ENCODE data around the gene VRK1. TPM values are rescaled to one million over a fixed set of nuclear protein-coding genes. Genes with fewer than 3 reads are reported as not detected.
"Not testable (repeated sequence)": the region's sequence is repeated elsewhere in the genome, so short reads cannot be mapped to it uniquely, and the experiment has no call there.

The VRK1 gene
- total RNA-seq, 1 donor from 2014 or later: 24.1 TPM

DNA sequence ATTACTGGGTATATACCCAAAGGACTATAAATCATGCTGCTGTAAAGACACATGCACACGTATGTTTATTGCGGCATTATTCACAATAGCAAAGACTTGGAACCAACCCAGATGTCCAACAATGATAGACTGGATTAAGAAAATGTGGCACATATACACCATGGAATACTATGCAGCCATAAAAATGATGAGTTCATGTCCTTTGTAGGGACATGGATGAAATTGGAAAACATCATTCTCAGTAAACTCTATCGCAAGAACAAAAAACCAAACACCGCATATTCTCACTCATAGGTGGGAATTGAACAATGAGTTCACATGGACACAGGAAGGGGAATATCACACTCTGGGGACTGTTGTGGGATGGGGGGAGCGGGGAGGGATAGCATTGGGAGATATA is 86.8 kb downstream of the VRK1 start:
- DNase-seq (ENCODE audit: low spot score): not testable (repeated sequence)

DNA sequence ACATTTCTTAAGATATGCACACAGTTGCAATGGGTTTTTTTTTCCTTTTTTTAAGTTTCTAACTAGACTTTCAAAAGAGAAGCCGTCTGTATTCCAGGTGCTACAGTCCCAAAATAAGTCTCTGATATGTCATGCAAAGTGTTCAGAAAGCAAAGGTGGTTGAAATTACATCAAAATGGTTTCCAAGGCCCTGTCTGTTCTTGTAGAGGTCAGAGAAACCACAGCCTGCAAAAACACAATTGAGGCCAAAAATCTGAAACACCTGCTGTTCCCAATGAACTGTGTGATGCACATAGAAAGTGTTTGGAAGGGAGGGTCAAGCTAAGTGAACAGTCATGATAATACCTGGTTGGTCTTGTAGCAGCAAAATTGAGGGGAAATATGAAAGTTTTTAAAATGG is 91.0 kb downstream of the VRK1 start:
- no peak for DNase-seq (ENCODE audit: low spot score)

DNA sequence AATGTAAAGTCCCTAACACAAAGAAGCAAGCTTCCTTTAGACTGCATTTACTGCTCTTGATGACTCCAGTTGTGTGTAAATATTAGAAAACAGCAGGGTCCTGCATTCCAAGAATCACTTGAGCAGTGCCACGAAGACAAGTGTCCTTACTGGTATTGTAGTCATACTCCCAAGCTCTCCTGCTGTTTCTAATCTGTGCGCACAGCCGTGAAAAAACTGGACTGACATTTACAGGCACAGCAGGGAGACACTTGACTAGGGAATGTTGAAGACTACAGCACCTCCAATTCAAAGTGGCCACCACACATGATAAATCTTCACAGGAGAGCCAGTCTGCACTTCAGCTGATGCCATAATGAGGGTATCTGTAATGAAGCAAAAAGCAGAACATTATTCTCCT is 91.4 kb downstream of the VRK1 start:
- DNase-seq (ENCODE audit: low spot score): no peak

DNA sequence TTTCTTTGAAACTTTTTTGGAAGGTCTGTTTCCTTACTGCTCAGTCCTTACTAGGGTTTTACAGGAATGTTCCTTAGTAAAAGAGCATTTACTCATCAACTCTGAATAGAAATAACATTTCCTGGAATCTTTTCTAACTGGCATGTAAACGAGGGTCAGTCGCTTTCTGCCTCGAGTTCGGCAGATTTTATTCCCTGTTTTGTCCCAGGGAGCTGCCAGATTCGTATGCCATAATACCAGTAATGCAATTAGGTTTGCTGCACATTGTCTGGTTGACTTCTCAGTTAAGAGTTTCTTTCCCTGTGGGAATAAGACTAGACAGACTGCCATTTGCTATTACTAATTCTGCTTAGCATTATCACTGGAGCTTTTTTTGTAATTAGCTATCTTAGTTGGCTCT is 91.9 kb downstream of the VRK1 start:
- no peak for DNase-seq (ENCODE audit: low spot score)

DNA sequence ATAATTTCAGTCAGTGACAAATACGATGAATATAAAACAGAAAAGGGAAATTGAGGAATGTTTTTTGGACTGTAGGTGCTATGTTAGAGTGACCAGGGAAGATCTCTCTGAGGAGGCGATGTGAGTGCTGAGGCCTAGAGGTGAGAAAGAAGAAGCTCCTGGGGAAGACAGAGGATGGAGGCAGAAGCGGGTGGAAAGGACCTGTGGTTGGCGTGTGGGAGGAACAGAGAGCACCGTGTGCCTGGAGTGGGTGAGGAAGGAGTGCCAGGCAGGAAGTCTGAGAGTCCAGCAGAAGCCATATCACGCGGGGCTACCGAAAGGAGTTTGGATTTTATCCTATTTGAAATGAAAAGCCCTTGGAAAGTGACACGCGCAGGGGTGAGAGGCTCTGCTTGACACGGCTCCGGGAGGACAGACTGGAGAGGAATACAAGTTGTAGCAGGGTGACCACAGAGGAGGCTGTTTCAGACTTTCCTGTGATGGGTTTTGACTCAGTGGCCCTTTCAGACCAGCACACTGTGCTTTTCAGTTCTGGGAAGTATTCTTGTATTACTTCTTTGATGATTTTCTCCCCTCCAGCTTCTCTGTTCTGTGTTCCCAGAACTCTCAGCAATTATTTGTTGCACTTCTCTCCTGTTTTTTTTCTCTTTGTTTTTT is 96.9 kb downstream of the VRK1 start:
- no peak for DNase-seq (ENCODE audit: low spot score)

DNA sequence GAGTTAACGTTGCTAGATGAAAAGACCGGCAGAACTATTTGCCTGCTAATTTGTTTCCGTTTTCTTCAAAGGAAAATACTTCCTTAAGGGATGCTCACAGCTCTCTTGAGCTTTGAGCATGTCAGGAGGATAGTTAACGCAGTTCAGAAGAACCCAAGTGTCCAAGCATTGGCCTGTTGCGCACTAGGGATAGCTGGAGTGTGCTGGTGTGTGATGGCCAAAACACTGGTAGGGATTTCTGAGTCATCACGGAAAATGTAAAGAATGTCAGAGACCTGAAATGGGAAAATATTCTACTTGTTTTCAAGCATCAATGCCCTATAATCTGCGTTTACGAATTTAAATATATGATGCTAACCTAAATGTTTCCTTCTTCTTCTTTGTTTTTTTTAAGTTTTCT is 97.8 kb downstream of the VRK1 start:
- no peak for DNase-seq (ENCODE audit: low spot score)

DNA sequence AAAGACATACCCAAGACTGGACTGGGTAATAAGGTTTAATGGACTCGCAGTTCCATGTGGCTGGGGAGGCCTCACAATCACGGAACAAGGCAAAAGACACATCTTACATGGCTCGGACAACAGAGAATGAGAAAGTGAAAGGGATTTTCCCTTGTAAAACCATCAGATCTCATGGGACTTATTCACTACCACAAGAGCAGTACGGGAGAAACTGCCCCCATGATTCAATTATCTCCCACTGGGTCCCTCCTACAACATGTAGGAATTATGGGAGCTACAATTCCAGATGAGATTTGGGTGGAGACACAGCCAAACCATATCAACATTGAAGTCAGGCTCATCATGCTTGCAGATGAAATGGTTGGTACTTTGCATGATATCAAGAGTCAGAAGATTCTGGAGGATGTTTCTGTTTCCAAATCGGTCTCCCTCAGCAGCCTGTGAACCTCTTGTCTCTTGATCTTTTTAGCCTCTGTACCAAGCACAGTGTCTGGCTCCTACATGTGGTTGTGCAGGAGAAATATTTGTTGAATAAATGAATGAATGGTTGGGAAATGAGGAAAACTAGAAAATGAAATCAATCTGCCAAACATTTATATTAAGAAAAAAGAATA is 98.6 kb downstream of the VRK1 start:
- no peak for DNase-seq (ENCODE audit: low spot score)

DNA sequence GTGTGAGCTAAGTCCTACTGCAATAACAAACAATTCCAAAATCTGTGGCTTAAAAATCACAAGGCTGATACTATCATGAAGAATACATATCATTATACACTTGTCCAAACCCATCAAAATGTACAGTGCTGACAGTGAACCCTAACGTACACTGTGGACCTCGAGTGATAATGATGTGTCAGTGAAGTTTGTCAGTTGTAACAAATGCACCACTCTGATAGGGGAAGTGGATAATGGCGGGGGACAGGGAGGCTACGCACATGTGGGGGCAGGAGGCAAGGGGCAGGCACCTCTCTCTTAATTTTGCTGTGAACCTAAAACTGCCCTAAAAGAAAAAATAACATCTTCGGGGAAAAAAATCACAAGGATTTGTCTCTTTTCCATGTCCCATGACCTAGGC is 100.0 kb downstream of the VRK1 start:
- no peak for DNase-seq (ENCODE audit: low spot score)

DNA sequence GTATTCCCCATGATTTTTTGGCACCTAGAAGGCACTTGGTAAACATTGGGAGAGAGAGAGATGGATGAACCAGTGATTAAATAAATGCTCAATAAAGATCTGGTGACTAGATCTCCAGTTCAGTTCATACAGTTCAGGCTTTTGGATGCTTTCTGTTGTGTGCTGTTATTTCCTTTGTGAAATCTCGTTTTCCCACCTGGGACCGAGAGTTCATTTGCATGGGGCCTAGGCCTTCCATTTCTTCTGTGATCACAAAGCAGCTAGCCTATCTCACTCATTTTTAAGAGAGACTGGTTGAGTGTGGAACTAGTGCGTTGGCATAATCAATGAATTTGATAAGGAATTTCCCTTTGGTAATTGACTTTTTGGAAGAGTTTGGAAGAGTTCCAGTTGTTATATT is 104.0 kb downstream of the VRK1 start:
- no peak for DNase-seq (ENCODE audit: low spot score)

DNA sequence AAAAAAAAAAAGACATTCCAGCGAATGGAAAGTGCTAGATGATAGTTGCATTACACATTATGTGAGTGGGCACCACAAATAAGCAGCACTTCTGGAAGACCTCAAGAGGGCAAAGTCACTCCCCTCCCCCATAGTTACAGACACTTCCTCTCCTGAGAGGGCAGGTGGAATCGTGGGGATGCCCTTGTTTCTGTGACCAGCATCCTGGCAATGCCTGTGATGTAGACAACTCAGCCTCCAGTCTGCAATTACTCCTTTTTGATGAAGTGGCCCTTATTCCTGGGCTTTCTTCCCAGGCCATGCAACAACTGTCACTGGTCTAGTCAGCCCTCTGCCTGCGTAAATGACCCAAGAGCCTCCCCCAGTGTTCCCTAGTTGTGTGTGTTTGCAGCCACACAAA is 104.8 kb downstream of the VRK1 start:
- no peak for DNase-seq (ENCODE audit: low spot score)

DNA sequence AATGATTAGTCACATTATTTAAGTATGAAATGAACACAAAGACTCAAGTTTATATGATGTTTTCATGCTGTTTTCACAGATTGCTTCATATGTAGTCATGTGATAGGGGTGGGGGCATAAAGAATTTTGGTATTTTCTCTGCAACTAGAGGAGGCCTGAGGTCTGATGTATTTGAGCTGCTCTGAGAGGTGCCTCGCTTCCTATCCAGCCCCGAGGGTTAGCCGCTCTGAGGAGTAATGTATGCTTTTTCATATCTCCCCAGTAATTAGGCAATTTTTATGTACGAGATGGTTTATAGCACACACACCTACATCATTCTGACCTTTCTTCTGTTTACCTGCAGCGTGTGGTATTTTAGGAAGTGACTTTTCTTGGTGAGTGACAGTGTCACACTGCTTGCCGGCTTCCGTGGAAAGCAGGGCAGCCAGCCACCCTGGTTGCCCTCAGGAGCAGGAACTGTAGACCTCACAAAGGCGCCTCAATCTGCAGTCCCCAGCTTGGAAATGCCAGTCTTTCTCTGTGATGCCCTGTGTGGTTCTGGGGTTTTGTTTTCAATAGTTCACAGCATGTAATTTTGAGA is 106.4 kb downstream of the VRK1 start:
- no peak for DNase-seq (ENCODE audit: low spot score)

DNA sequence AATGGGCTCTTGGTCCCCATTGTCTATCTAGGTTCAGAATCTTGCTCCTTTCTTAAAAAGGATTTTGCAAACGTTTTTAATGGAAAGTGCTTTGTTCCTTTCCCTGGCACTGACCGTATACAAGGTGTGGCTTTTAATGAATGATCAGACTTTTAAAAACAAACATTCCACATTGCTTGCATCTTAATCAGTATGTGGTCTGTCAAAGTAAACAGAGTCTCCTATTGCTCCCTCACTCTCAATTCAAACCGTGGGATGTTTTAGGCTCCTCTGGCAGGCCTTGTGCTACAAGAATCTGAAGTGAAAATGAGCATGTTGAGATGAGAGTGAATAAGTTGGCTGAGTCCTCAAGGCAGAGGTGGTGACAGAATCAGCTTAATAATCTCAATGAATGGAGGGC is 107.0 kb downstream of the VRK1 start:
- no peak for DNase-seq (ENCODE audit: low spot score)

DNA sequence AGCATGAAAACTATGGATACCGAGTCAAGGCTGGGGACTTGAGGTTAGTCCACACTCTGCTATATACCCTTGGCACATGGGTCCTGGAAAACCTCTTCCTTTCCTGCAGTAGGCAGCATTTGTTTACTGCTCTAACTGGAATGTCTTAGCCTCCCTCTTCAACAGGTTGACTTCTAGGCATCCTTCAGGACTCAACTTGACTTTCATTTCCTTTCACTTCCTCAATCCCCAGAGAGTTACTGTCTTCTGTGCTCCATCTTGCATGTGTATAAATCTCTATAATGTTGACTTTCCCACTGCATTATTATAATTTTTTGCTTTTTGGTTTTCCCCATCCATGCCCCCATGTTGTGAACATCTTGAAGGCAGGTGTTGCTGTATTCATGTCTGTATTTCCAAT is 107.9 kb downstream of the VRK1 start:
- DNase-seq (ENCODE audit: low spot score): no peak

DNA sequence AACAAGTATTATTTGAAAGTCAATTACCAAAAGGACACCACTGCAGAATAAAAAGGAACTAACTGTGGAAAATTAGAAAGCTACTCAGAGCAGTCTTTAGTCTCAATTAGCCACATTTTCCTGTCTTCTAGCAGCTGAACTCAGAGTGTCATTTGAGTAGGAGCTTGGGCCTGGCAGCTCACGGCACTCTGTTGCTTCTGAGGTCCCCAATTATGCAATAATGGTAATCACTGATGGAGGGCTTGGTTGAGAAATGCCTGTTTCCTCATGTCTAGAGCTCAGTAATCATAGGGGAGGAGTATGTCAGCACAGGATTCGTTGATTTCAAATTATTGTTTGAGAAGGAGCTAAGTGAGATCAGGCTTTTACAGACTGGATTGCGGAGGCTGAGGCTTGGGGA is 108.6 kb downstream of the VRK1 start:
- DNase-seq (ENCODE audit: low spot score): no peak

DNA sequence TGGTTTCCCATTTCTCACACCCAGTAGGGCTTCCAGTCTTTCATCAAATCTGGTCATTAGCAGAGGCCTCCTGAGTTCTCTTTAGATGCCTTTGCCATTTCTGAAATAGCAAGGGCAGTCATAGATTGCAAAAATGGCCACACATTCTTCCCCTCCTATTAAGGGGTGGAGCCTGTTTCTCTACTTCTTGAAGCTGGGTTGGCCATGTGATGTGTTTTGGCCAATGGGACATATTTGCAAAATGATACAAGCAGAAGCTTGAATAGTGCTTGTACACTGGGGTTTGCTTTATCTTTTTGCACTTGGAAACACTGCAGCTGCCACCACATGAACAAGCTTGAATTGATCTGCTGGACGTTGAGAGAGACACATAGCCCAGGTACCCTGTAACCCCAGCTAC is 109.3 kb downstream of the VRK1 start:
- no peak for DNase-seq (ENCODE audit: low spot score)

DNA sequence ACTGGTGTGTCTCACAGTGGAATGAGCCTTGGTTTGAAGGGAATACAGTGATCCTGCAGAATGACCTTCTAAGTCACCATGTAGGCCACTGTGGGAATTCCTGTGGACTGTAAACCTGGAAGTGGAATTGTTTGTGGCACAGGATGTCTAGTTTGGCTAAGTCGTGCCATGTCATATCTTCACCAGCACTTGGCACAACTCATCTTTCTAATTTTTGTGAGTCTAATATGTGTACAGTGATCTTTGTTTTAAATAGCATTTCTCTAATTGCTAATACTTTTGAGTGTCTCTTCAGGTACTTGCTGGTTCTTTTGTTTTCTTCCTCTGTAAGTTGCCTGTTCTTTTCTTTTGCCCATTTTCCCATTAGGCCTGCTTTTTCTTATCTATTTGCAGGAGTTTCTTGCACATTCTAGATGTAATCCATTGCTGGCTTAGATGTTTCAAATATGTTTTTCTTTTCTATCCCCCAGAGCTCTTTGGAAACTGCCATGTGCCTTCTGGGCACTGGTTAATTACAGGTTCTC is 112.7 kb downstream of the VRK1 start:
- no peak for DNase-seq (ENCODE audit: low spot score)

DNA sequence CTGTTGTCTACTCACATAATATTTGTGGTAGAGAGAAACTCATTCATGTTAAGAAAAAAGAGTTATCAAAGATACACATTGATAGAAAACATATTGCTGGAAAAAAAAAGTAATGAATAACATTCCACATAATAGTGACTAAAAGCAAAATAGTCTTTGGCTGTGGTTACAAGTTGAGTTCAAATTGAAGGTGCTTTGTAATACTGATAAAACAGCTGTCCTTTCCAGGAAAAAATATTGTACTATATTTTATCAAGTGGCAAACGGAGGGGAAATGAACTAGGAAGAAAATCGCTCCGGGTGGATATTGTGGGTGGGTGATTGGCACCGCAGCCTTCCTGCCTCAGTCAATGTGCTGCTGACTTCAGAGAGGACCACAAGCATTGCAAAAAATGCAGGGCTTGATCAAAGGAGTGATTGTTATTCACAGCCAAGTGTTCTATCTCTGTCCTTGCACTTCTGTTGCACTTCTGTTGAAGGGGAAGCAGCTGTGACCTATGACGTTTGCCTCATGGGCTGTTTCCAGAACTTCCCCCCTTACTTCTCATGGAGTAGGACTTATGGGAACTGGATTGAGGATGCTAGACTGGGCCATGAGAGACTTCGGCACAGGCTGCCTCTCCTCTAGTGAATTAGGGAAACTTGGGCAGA is 114.4 kb downstream of the VRK1 start:
- no peak for DNase-seq (ENCODE audit: low spot score)

DNA sequence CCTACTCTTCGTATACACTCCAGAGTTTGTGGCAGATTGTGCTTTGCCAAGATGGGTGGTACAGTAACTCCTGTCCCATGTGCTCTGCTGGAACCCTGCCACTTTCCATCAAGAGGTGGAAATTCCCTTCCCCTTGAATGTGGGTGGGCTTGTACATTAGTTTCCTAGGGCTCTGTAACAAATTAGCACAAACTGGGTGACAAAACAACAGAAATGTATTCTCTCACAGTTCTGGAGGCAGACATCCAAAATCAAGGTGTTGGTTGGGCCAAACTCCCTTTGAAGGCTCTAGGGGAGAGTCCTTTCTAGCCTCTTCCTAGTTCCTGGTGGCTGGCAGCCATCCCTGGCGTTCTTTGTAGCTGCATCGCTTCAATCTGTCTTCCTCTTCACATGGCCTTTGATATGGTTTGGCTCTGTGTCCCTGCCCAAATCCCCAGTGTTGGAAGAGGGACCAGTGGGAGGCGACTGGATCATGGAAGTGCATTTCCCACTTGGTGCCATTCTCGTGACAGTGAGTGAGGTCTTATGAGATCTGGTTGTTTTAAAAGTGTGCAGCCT is 117.5 kb downstream of the VRK1 start:
- DNase-seq (ENCODE audit: low spot score): no peak

DNA sequence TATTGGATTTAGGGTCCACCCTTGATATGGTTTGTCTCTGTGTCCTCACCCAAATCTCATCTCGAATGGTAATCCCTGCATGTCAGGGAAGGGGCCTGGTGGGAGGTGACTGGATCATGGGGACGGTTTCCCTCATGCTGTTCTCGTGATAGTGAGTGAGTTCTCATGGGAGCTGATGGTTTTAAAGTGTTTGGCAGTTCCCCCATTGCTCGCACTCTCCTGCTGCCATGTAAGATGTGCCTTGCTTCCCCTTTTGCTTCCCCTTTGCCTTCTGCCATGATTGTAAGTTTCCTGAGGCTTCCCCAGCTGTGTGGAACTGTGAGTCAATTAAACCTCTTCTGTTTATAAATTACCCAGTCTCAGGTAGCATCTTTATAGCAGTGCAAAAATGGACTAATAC is 118.3 kb downstream of the VRK1 start:
- DNase-seq (ENCODE audit: low spot score): no peak

DNA sequence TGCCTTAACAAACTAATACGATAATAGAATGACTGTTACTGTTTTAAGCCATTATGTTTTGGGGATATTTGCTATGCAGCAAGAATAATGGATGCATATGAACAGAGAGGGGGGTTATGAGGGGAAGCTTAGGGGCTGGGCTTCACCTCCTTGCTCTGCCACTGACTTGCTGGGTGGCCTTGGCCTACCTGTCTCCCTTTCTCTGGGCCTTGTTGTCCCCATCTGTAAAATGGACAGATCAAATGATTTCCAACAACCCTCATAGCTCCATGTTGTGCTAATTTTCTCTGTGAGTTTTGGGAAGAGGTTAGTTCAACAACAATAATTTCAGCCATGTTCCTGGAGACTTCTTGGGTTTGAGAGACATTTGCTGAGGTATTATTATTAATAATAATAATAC is 119.6 kb downstream of the VRK1 start:
- DNase-seq (ENCODE audit: low spot score): no peak

DNA sequence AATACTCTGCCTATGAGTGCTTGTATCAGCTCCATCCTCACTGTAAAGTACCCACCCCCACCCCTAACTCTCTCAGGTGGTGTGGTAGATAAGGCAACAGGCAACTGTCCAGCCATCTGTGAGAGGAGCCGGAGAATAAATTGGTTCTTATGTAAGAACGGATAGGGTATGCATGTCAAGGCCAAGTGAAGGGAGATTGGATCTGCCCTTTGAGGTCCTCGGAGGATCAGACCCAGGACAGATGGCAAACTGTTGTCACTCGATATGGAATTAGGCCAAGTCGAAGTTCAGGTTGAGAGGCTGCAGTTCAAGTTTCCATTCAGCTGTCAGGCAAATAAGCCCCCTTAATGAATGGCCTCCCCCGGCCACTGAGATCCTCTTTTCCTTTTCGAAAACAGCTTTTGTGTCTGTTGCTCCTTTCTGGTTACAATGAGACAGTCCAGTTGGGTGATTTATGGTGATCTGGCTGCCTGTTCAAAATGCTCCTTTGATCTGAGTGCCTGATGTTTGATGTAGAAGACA is 120.3 kb downstream of the VRK1 start:
- no peak for DNase-seq (ENCODE audit: low spot score)

DNA sequence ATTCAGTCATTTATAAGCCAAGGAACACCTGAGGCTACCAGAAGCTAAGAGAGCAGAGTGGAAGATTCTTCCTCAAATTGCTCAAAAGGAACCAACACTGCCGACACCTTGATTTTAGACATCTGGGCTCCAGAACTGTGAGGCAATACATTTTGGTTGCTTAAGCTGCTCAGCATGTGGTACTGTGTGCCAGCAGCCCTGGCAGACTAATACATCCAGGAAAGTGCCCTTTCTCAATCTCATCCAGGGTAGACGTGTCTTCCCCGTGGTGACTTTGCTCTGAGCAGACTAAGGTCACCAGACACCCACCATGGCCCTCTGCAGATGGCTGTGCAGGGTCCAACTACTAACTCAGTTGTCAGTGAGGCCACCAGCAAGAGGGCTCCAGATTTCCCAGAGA is 122.8 kb downstream of the VRK1 start:
- DNase-seq (ENCODE audit: low spot score): no peak

Data from umbilical cord (tissue), 2 donors.